HepG2 (cell line): ENCODE data around the gene C11orf91. TPM values are rescaled to one million over a fixed set of nuclear protein-coding genes. Genes with fewer than 3 reads are reported as not detected.
A peak's percentile ranks its signal among the peaks of the same experiment; 100 is the strongest.

Experiments used
- ATAC-seq: fragments of 200-7000 bp; cut with Tn5 transposase; 3 replicates; pipeline ENCODE4 v1.9.1; 2020; ENCODE audit warnings: mild to moderate bottlenecking, moderate library complexity
- BruUV-seq: library from RNA; stranded (reverse); fragments of 400-500 nt; replicated peaks from 2 replicates; lab custom pipeline; 2021; lab: Mats Ljungman, UMichigan
- CTCF ChIA-PET: fragments of 300-600 bp; formaldehyde crosslinking; extraction: SDS; loops from one replicate; lab custom pipeline; 2021; ENCODE audit warnings: low total read pairs, inconsistent platforms, low intra/inter-chr PET ratio; lab: Yijun Ruan, JAX
- POLR2A ChIA-PET: fragments of 350-600 bp; sonication (Branson Sonifier 250); formaldehyde crosslinking; loops from one replicate; lab custom pipeline; 2020; ENCODE audit warnings: antibody characterized with exemption, inconsistent platforms; lab: Yijun Ruan, JAX
- DNase-seq: peaks from one replicate; pipeline ENCODE4 v3.0.0-alpha.2; 2015; ENCODE audit warnings: low spot score
- FAIRE-seq: peaks from 3 replicates; lab custom pipeline; 2011; peaks lifted over from hg19 to GRCh38; lab: Jason Lieb, UNC
- H2AFZ ChIP-seq: one replicate; pipeline ENCODE4 v1.6.1; 2011; ENCODE audit warnings: low read length, inconsistent platforms
- H3K27ac ChIP-seq: fragments of 300-600 bp; 3 replicates; pipeline ENCODE4 v1.8.0; 2011; ENCODE audit warnings: mixed run types, mild to moderate bottlenecking, mixed read lengths, low read length, inconsistent platforms; ENCODE audit not compliant: insufficient read depth; ENCODE audit errors: extremely low read length
- H3K27me3 ChIP-seq, 2 experiments: fragments of 200-600 bp in 1 of 2; 2 replicates in 1 of 2; 3 replicates in 1 of 2; pipeline versions ENCODE4 v1.6.0 to v1.8.0; 2011; ENCODE audit warnings: low read length in 2 of 2, mild to moderate bottlenecking in 2 of 2, moderate library complexity in 2 of 2, inconsistent platforms in 1 of 2; ENCODE audit not compliant: insufficient read depth in 2 of 2, control insufficient read depth in 1 of 2
- H3K36me3 ChIP-seq, 2 experiments: fragments of 200-600 bp in 1 of 2; replicated peaks in 1 of 2; 2 replicates in 1 of 2; 3 replicates in 1 of 2; pipeline versions ENCODE4 v1.5.1 to v1.8.0; 2011; ENCODE audit warnings: low read length in 2 of 2, inconsistent platforms in 1 of 2; ENCODE audit not compliant: insufficient read depth in 2 of 2, control insufficient read depth in 1 of 2
- H3K4me1 ChIP-seq: 2 replicates; pipeline ENCODE4 v1.5.1; 2012; ENCODE audit warnings: low read length, inconsistent platforms; ENCODE audit not compliant: insufficient read depth
- H3K4me2 ChIP-seq: 2 replicates; pipeline ENCODE4 v1.6.0; 2011; ENCODE audit warnings: low read depth, low read length, inconsistent platforms
- H3K4me3 ChIP-seq, 3 experiments: fragments of 200-600 bp in 1 of 3; sonication (generic), shearing (Covaris generic) in 1 of 3; replicated peaks in 1 of 3; 2 replicates each; pipeline ENCODE4 v1.5.1; 2011 to 2016; ENCODE audit warnings: low read length in 3 of 3, inconsistent platforms in 2 of 3, low read depth in 2 of 3, mild to moderate bottlenecking in 2 of 3, control low read depth in 1 of 3, mixed read lengths in 1 of 3; ENCODE audit not compliant: insufficient read depth in 1 of 3
- H3K79me2 ChIP-seq: one replicate; pipeline ENCODE4 v1.6.1; 2011; ENCODE audit warnings: low read length, inconsistent platforms; ENCODE audit not compliant: insufficient read depth
- H3K9ac ChIP-seq: 2 replicates; pipeline ENCODE4 v1.6.0; 2011; ENCODE audit warnings: mild to moderate bottlenecking, low read depth, low read length, inconsistent platforms; ENCODE audit not compliant: insufficient read depth
- H3K9me3 ChIP-seq: 2 replicates; pipeline ENCODE4 v1.5.1; 2012; ENCODE audit warnings: mild to moderate bottlenecking, low read length
- H4K20me1 ChIP-seq: 2 replicates; pipeline ENCODE4 v1.6.0; 2011; ENCODE audit warnings: inconsistent platforms, mild to moderate bottlenecking, low read length, moderate library complexity; ENCODE audit not compliant: insufficient read depth
- BORCS8-MEF2B ChIP-seq: sonication (generic); formaldehyde crosslinking; IDR thresholded peaks from 2 replicates; pipeline ENCODE4 v1.8.0; 2022; ENCODE audit warnings: mild to moderate bottlenecking, missing genetic modification reagents
- CTCF ChIP-seq: sonication (generic); formaldehyde crosslinking; IDR thresholded peaks from 2 replicates; pipeline ENCODE4 v1.5.0; 2020; ENCODE audit warnings: mild to moderate bottlenecking, missing genetic modification reagents, moderate library complexity
- EP300 ChIP-seq, 3 experiments: sonication (generic) in 1 of 3; formaldehyde crosslinking in 1 of 3; IDR thresholded peaks; 2 replicates each; pipeline versions ENCODE4 v1.5.1 to v1.6.1; 2011 to 2020; ENCODE audit warnings: low read depth in 2 of 3, low read length in 2 of 3, borderline replicate concordance in 1 of 3, improper control_type of control experiment in 1 of 3, mild to moderate bottlenecking in 1 of 3, missing genetic modification reagents in 1 of 3, moderate library complexity in 1 of 3
- GATAD2A ChIP-seq: IDR thresholded peaks from 2 replicates; pipeline ENCODE4 v1.6.1; 2016
- HOXA5 ChIP-seq: sonication (generic); formaldehyde crosslinking; IDR thresholded peaks from 2 replicates; pipeline ENCODE4 v1.4.0; 2020; ENCODE audit warnings: missing genetic modification reagents
- IRF2 ChIP-seq: IDR thresholded peaks from 2 replicates; pipeline ENCODE4 v1.6.1; 2018; ENCODE audit warnings: missing genetic modification reagents, missing compliant biosample characterization
- JUNB ChIP-seq: sonication (generic); formaldehyde crosslinking; IDR thresholded peaks from 2 replicates; pipeline ENCODE4 v1.8.0; 2022; ENCODE audit warnings: missing genetic modification reagents, mild to moderate bottlenecking, borderline replicate concordance
- MIXL1 ChIP-seq: IDR thresholded peaks from 2 replicates; pipeline ENCODE4 v1.6.1; 2016
- RAD21 ChIP-seq: fragments of 450-650 bp; formaldehyde crosslinking; IDR thresholded peaks from 2 replicates; pipeline ENCODE4 v1.5.0; 2020; ENCODE audit warnings: mild to moderate bottlenecking
- RFXAP ChIP-seq: sonication (generic); formaldehyde crosslinking; IDR thresholded peaks from 2 replicates; pipeline ENCODE4 v1.4.0; 2020; ENCODE audit warnings: missing genetic modification reagents, borderline replicate concordance
- RXRB ChIP-seq: IDR thresholded peaks from 2 replicates; pipeline ENCODE4 v1.6.1; 2016; ENCODE audit warnings: borderline replicate concordance, missing genetic modification reagents, missing compliant biosample characterization
- SMC3 ChIP-seq: IDR thresholded peaks from 2 replicates; pipeline ENCODE4 v1.6.1; 2011; ENCODE audit warnings: low read length, improper control_type of control experiment
- ZBTB49 ChIP-seq: sonication (generic); formaldehyde crosslinking; IDR thresholded peaks from 2 replicates; pipeline ENCODE4 v1.4.0; 2020; ENCODE audit warnings: missing genetic modification reagents, borderline replicate concordance
- ZBTB8A ChIP-seq: sonication (generic); formaldehyde crosslinking; IDR thresholded peaks from 2 replicates; pipeline ENCODE4 v1.4.0; 2020; ENCODE audit warnings: mild to moderate bottlenecking, low read depth, missing genetic modification reagents, borderline replicate concordance
- ZFP82 ChIP-seq: sonication (generic); formaldehyde crosslinking; IDR thresholded peaks from 2 replicates; pipeline ENCODE4 v1.5.1; 2020; ENCODE audit warnings: mild to moderate bottlenecking, missing genetic modification reagents, borderline replicate concordance
- ZNF205 ChIP-seq: IDR thresholded peaks from 2 replicates; pipeline ENCODE4 v1.6.1; 2018; ENCODE audit warnings: missing biosample characterization, missing genetic modification reagents
- ZNF337 ChIP-seq: sonication (generic); formaldehyde crosslinking; IDR thresholded peaks from 2 replicates; pipeline ENCODE4 v1.5.1; 2020; ENCODE audit warnings: missing genetic modification reagents, low read depth, mild to moderate bottlenecking, borderline replicate concordance
- ZNF33B ChIP-seq: sonication (generic); formaldehyde crosslinking; IDR thresholded peaks from 2 replicates; pipeline ENCODE4 v1.5.1; 2020; ENCODE audit warnings: mild to moderate bottlenecking, missing genetic modification reagents
- WGBS: methylation state at CpG from one replicate; pipeline ENCODE4 v1.1.6; 2017; ENCODE audit warnings: low lambda C conversion rate; 5-methylcytosine and 5-hydroxymethylcytosine counted together
- in situ Hi-C: cut with HindIII; loops from 2 replicates; pipeline ENCODE4 v1.10.0; 2017; ENCODE audit warnings: low pct_unique_long_range_greater_than_20kb; ENCODE audit not compliant: extremely low pct_ligation_motif_present
- intact Hi-C: fragments of 100-400 bp; cut with micrococcal nuclease; formaldehyde crosslinking; loops from one replicate; pipeline ENCODE4 v1.10.0; 2022; ENCODE audit not compliant: unreplicated experiment
- polyA plus RNA-seq, 8 experiments: library from polyadenylated mRNA; depleted of rRNA in 3 of 8; stranded (reverse) in 7 of 8; unstranded in 1 of 8; fragments of >200 nt; fragmentation: Illumina TruSeq in 4 of 8; extraction: Trizol in 4 of 8; gene quantifications; 2 replicates each; pipeline versions ENCODE4 v1.2.1 to v1.2.3, GENCODE V29; 2011 to 2016; ENCODE audit warnings: low read depth in 4 of 8, missing spikeins in 1 of 8, mixed read lengths in 1 of 8; ENCODE audit not compliant: insufficient read depth in 1 of 8
- total RNA-seq, 5 experiments: library from RNA; depleted of rRNA; stranded (reverse); fragments of >200 nt; fragmentation: Illumina TruSeq; extraction: Trizol; gene quantifications; 2 replicates each; pipeline ENCODE4 v1.2.3, GENCODE V29; 2016; ENCODE audit warnings: low read depth in 1 of 5
- TF ChIP-seq, protein P1 (sequence below): sonication (generic); formaldehyde crosslinking; IDR thresholded peaks from 2 replicates; pipeline ENCODE4 v1.5.0; 2020; ENCODE audit warnings: missing genetic modification reagents, mild to moderate bottlenecking, borderline replicate concordance

The C11orf91 gene
- total and polyA plus RNA-seq, 2 of the 13 experiments (the other 11 are each of a cell fraction or from before 2014, with no cell fraction given), result 0.35 TPM; not detected in 1

DNA sequence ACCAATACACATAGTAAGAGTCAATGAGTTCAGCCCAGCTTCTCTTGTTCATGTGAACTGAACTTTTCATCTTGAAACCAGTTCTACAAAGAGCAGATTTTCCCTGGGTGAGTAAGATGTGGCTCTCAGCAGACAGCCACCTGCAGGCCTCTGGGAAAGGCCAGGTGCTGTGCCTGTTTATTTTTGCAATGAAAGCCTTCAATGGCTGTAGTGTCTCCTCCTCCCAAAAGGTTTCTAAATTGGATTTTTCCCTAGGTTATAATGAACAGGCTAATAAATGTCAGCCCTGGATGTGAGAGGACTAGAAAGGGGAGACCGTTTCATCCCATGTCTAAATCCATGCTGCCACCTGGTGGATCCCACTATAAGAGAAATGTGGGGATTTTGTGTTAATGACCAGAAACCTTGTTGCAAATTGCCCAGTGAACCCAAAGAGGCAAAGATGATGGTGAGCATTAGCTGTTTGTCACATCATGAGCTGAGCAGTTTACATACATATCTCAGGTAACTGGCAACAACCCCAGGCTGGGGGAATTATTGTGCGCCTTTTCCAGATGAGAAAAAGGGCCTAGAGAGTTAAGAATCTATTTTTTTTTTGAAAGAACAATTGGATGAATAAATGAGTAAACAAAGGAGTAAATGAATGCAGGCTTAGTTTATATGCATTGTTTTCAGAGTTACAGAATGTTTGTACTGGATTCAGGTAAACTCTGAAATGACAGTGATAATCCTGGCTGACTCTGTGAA lies 12.7 kb downstream of the C11orf91 start:
- Histone ChIP-seq H2AFZ (no peak overlapping the region), H3K27ac (no peak overlapping the region), H3K4me2 (no peak overlapping the region), H3K4me3 (no peak overlapping the region), H3K9ac (no peak overlapping the region), H3K27me3 (no peaks in the 10 kb centered on the region), H4K20me1 (no peaks in the 10 kb centered on the region), H3K36me3 (no peaks in the 10 kb centered on the region), H3K9me3 (no peaks in the 10 kb centered on the region), H3K79me2 (no peaks in the 10 kb centered on the region), H3K4me1 (peaks cover 34% of the 10 kb centered on the region)
- BruUV-seq, result no TSS peak
- in situ Hi-C loops (loop anchor here (5.0 to 10.0 kb wide), 3 partner anchors 146 to 523 kb away; partner anchors contain the start of gene CSTF3), intact Hi-C loops (loop anchor here (1.0 kb wide), 3 partner anchors 145 to 522 kb away; no protein-coding TSS in a partner anchor)
- WGBS, result 51% methylated on average over 2 of the region's 2 CpGs
- DNase-seq (peak; percentile 60), FAIRE-seq (peak; percentile 87), ATAC-seq (peak; percentile 47)
- POLR2A ChIA-PET, result no interaction called here
- CTCF ChIA-PET, result interaction anchor here (2.3 to 2.9 kb wide), 2 partner anchors 145 to 325 kb away, joined by 19 to 38 read pairs; no protein-coding TSS in a partner anchor
- no peak for TF ChIP-seq ZNF337
- TF ChIP-seq ZNF205, result no peak
- peak; percentile 96 for TF ChIP-seq SMC3
- TF ChIP-seq ZFP82 (CRISPR knock-in tag), result no peak
- no peak for TF ChIP-seq BORCS8-MEF2B (CRISPR knock-in tag)
- TF ChIP-seq CTCF, result peak; percentile 86
- TF ChIP-seq MIXL1 (CRISPR knock-in tag), result 0 out of 2 replicates have a peak, but pooled peaks have one; percentile 53
- TF ChIP-seq RXRB (CRISPR knock-in tag), result 0 out of 2 replicates have a peak, but pooled peaks have one; percentile 36
- 0 out of 2 replicates have a peak, but pooled peaks have one; percentile 26 for TF ChIP-seq RFXAP
- TF ChIP-seq, protein P1, sequence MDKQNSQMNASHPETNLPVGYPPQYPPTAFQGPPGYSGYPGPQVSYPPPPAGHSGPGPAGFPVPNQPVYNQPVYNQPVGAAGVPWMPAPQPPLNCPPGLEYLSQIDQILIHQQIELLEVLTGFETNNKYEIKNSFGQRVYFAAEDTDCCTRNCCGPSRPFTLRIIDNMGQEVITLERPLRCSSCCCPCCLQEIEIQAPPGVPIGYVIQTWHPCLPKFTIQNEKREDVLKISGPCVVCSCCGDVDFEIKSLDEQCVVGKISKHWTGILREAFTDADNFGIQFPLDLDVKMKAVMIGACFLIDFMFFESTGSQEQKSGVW (CRISPR knock-in tag), result no peak
- TF ChIP-seq ZNF33B, result no peak
- TF ChIP-seq RAD21 (CRISPR knock-in tag), result peak; percentile 74
- TF ChIP-seq JUNB (CRISPR knock-in tag), result no peak
- 0 out of 2 replicates have a peak, but pooled peaks have one; percentile 21 for TF ChIP-seq GATAD2A (CRISPR knock-in tag)
- 0 out of 2 replicates have a peak, but pooled peaks have one; percentile 21 for TF ChIP-seq IRF2 (CRISPR knock-in tag)
- no peak for TF ChIP-seq ZBTB49 (CRISPR knock-in tag)
- no peak for TF ChIP-seq ZBTB8A (CRISPR knock-in tag)
- 0 out of 2 replicates have a peak, but pooled peaks have one; percentile 46 for TF ChIP-seq HOXA5 (CRISPR knock-in tag)
- no peak for TF ChIP-seq EP300 (IDR thresholded peaks at IDR 0.05; ENCODE audit: low read depth in 2 of 2, low read length in 2 of 2)
- no peak for TF ChIP-seq EP300 (CRISPR knock-in tag; IDR thresholded peaks at IDR 0.05; ENCODE audit: borderline replicate concordance)
